Tibial artery (tissue), 4 donors: ENCODE data around the gene UNC93A.

Experiments used
- DNase-seq, 2 donors: peaks; one replicate each; pipeline ENCODE4 v3.0.0-alpha.2; 2019
- H3K27ac ChIP-seq, 2 donors: fragments of 200-600 bp; sonication (generic) in 1 of 2; 1 replicate in 1 of 2; 2 replicates in 1 of 2; pipeline ENCODE4 v1.5.1; 2018 to 2019; ENCODE audit warnings: mild to moderate bottlenecking in 1 of 2
- H3K27me3 ChIP-seq, 2 donors: fragments of 200-600 bp; sonication (generic) in 1 of 2; one replicate each; pipeline versions ENCODE4 v1.5.1 to v1.6.0; 2016 to 2019
- H3K36me3 ChIP-seq, 3 donors: fragments of 200-600 bp; sonication (generic) in 2 of 3; one replicate each; pipeline ENCODE4 v1.5.1; 2016 to 2019; ENCODE audit warnings: mild to moderate bottlenecking in 2 of 3
- H3K4me1 ChIP-seq, 4 donors: fragments of 200-600 bp; sonication (generic) in 2 of 4; 1 replicate in 3 of 4; 2 replicates in 1 of 4; pipeline ENCODE4 v1.5.1; 2016 to 2019
- H3K4me3 ChIP-seq, 2 donors: fragments of 200-600 bp; sonication (generic) in 1 of 2; 1 replicate in 1 of 2; 2 replicates in 1 of 2; pipeline ENCODE4 v1.5.1; 2018 to 2019; ENCODE audit warnings: mild to moderate bottlenecking in 2 of 2
- H3K9me3 ChIP-seq, 3 donors: fragments of 200-600 bp; sonication (generic) in 1 of 3; one replicate each; pipeline ENCODE4 v1.5.1; 2016 to 2019
- CTCF ChIP-seq, 2 experiments: fragments of 200-600 bp in 1 of 2; fragments of 450-650 bp in 1 of 2; IDR thresholded peaks; one replicate each; pipeline ENCODE4 v1.5.1; 2017 to 2019; ENCODE audit warnings: antibody characterized with exemption in 2 of 2, mild to moderate bottlenecking in 1 of 2, moderate library complexity in 1 of 2
- intact Hi-C: fragments of 100-400 bp; cut with DNase I; formaldehyde crosslinking; loops from one replicate; pipeline ENCODE4 v1.15.0; 2023; ENCODE audit warnings: low total_unique reads

UNC93A gene

GRCh38 chr6:167296902-167297301, 5.8 kb downstream of the UNC93A start:
- Histone ChIP-seq H3K9me3 (no peaks in the 10 kb centered on the region), H3K36me3 (no peaks in the 10 kb centered on the region), H3K27ac (no peak overlapping the region), H3K4me1 (no peaks in the 10 kb centered on the region), H3K4me3 (no peak overlapping the region), H3K27me3 (peaks cover 0 to 5% of the 10 kb centered on the region in 2 donors)
- no peak for DNase-seq
- TF ChIP-seq CTCF (IDR thresholded peaks at IDR 0.05) = no peak
- intact Hi-C loops = no loop called here

GRCh38 chr6:167298127-167298526, 7.0 kb downstream of the UNC93A start:
- intact Hi-C loops = no loop called here
- no peaks in the 10 kb centered on the region for H3K4me1 ChIP-seq
- TF ChIP-seq CTCF (IDR thresholded peaks at IDR 0.05) = no peak

GRCh38 chr6:167299641-167300308, 8.7 kb downstream of the UNC93A start:
- DNase-seq = no peak
- Histone ChIP-seq H3K9me3 (no peaks in the 10 kb centered on the region), H3K4me3 (no peak overlapping the region), H3K27ac (no peak overlapping the region), H3K4me1 (no peaks in the 10 kb centered on the region), H3K27me3 (peaks cover 0 to 6% of the 10 kb centered on the region in 2 donors), H3K36me3 (no peaks in the 10 kb centered on the region)
- no peak for TF ChIP-seq CTCF (IDR thresholded peaks at IDR 0.05)
- intact Hi-C loops = no loop called here

More at GRCh38 chr6:167298127-167298526, 7.0 kb downstream of the UNC93A start:
- Histone ChIP-seq H3K4me3 (no peak overlapping the region), H3K9me3 (no peaks in the 10 kb centered on the region), H3K27me3 (peaks cover 0 to 5% of the 10 kb centered on the region in 2 donors), H3K27ac (no peak overlapping the region), H3K36me3 (no peaks in the 10 kb centered on the region)
- no peak for DNase-seq

- no peak for TF ChIP-seq CTCF (IDR thresholded peaks at IDR 0.05)
- peaks cover 0 to 6% of the 10 kb centered on the region in 2 donors for H3K27me3 ChIP-seq
- H3K36me3 ChIP-seq = no peaks in the 10 kb centered on the region
- no peaks in the 10 kb centered on the region for H3K9me3 ChIP-seq
- H3K4me3 ChIP-seq = no peak overlapping the region
- no peak overlapping the region for H3K27ac ChIP-seq
- DNase-seq = no peak
- no peaks in the 10 kb centered on the region for H3K4me1 ChIP-seq
- intact Hi-C loops = no loop called here
Observed at GRCh38 chr6:167300902-167301777, 10.0 kb downstream of the UNC93A start.

GRCh38 chr6:167302074-167302473, 11.0 kb downstream of the UNC93A start:
- no peak for DNase-seq
- no peak overlapping the region for H3K4me3 ChIP-seq
- no peaks in the 10 kb centered on the region for H3K9me3 ChIP-seq
- H3K36me3 ChIP-seq = no peaks in the 10 kb centered on the region
- intact Hi-C loops = no loop called here
- no peak for TF ChIP-seq CTCF (IDR thresholded peaks at IDR 0.05)
- H3K27ac ChIP-seq = no peak overlapping the region
- peaks cover 0 to 6% of the 10 kb centered on the region in 2 donors for H3K27me3 ChIP-seq
- no peaks in the 10 kb centered on the region for H3K4me1 ChIP-seq
